Stimulated activated CD8-positive, alpha-beta memory T cell treated with anti-CD3 and anti-CD28 coated beads, Interleukin-7, amount 100 ng/mL, for 48 hours (primary cell): Measurements from ENCODE around the gene TRIM60.
"Not testable (repeated sequence)": the region's sequence is repeated elsewhere in the genome, so short reads cannot be mapped to it uniquely, and the experiment has no call there.

Experiments
- DNase-seq, 2 donors: peaks; one replicate each; pipeline ENCODE4 v3.0.0-alpha.2; 2020; ENCODE audit warnings: low read depth in 1 of 2; ENCODE audit errors: extremely low read depth in 1 of 2

TRIM60 gene

DNA sequence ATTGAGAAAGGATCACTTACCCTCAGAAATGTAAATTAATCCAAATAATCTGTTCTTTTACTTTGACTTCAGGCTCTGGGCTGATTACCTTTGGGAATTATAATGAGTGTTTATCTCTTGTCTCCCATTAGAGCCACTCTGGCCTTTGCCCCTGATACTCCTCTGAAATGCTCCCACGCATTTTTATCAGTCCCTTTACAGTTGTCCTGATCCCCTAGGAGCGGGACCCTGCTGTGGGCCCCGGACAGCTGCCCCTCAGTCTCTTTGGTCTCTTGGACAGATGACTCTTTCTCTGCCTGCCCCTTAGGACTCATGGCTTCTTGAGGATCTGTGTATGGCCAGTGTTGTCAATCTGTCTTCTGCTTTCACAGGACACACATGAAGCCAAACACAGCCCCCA lies 20.8 kb downstream of the TRIM60 start:
- DNase-seq = no peak

GRCh38 chr4:165053645-165054044 lies 21.8 kb downstream of the TRIM60 start, which contains the start of gene TRIM75:
Gene TRIM75 (plus strand): TSS chr4:165053866. CDS start chr4:165059148, 5,282 bp downstream.
- DNase-seq = no peak

GRCh38 chr4:165055601-165056000 lies 23.8 kb downstream of the TRIM60 start:
- DNase-seq = no peak

DNA sequence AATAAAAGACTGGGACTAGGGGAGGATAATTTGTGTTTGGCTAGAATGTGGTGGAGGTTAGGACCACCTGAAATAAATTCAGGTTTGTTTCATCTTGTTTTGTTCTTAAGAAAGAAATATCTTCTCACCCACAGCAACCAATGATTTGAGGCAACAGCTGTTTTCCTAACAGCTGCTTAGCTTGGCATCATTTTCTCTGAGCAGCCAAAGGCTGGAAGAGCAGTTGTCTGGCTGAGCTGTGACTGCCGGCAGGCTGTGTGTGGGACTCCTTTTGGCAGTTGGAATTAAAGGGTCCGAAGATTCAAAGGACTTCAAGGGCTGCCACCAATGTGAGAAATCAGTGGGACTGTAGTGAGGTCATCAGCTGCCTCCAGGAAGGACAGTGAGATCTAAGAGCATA lies 26.9 kb downstream of the TRIM60 start:
- no peak for DNase-seq

DNA sequence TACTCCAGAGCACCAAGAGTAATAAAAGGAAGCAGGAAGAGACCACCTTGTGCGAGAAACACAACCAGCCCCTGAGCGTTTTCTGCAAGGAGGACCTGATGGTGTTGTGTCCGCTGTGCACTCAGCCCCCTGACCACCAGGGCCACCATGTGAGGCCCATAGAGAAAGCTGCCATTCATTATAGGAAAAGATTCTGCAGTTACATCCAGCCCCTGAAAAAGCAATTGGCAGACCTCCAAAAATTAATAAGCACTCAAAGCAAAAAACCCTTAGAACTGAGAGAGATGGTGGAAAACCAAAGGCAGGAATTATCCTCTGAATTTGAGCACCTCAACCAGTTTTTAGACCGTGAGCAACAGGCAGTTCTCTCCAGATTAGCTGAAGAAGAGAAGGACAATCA lies 27.6 kb downstream of the TRIM60 start:
- no peak for DNase-seq

GRCh38 chr4:165060938-165061337 lies 29.1 kb downstream of the TRIM60 start:
- DNase-seq = no peak

GRCh38 chr4:165070560-165070959 lies 38.8 kb downstream of the TRIM60 start:
- DNase-seq = no peak

GRCh38 chr4:165073346-165073745 lies 41.5 kb downstream of the TRIM60 start:
- DNase-seq = not testable (repeated sequence)

DNA sequence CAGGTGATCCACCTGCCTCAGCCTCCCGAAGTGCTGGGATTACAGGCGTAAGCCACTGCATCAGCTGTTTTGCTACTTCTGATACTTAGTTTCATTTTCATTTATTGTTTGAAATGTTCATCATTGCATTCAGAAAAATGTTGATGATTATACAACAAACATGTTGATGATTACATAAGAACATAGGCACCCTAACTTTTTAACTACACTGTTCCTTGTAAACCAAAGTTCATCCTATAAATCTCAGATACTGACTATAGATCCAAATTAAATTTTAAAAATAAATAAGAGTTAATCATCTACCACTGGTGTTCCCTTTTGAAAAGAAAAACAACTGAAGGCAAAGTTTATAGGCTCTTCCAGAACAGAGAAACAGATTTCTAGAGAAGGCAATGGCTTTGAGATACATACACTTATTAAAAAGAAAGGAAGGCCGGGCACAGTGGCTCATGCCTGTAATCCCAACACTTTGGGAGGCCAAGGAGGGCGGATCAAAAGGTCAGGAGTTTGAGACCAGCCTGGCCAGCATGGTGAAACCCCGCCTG lies 45.3 kb downstream of the TRIM60 start:
- DNase-seq = no peak

DNA sequence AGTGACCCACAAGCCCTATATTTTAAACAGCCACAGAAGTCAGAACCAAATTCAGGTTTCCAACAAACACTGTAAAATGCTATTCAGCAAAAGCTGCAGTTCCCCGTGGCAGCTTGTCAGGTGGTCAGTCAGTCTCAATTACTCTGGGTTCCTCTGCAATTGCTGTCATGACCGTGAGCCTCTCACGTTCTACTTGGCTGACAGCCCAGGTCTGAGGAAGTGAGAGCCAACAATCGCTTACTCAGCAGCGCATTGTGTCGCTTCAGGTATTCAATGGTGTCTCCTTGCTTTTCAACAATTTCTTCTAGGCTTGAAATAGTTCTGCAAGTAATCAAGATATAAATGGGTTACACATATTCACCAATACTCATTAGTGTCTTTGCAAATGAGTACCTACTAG lies 47.7 kb downstream of the TRIM60 start:
- DNase-seq = no peak

DNA sequence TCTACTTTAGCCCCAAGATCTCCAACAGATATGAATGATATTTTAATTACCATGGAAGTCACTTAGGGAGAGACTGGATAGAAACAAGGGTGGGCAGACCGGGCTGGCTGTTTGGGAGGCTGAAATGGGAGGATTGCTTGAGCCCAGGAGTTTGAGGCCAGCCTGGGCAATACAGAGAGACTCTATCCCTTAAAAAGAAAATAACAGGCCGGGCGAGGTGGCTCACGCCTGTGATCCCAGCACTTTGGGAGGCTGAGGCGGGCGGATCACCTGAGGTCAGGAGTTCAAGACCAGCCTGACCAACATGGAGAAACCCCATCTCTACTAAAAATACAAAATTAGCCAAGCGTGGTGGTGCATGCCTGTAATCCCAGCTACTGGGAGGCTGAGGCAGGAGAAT lies 53.0 kb downstream of the TRIM60 start:
- DNase-seq = not testable (repeated sequence)

DNA sequence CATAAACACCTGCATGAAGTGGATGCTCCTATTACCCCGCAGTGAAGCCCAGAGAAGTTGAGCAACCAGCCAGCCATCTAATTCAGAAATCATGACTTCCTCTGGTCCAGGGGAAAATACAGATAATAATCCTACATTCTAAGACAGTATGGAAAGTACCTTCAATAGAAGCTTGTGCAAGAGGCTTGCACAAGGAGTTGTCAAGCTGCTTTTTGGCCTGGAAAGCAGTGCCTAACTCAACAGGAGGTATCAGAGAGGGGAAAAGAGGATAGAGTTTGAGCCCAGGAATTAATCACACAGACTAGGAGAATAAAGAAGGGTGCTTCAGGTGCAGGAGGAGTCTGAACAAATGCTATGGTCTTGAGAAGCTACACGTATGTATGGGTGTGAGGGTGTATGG lies 54.1 kb downstream of the TRIM60 start:
- DNase-seq = no peak

GRCh38 chr4:165088366-165088765 lies 56.6 kb downstream of the TRIM60 start:
- no peak for DNase-seq
